OCI-LY1 (cell line): Measurements from ENCODE around the gene ADGRG3.
A peak's percentile ranks its signal among the peaks of the same experiment; 100 is the strongest.

Source experiments
- H2AFZ ChIP-seq: fragments of 200-600 bp; sonication (generic), shearing (Covaris generic); 2 replicates; pipeline ENCODE4 v1.6.0; 2014; ENCODE audit warnings: antibody characterized with exemption, mild to moderate bottlenecking, low read length
- H3F3A ChIP-seq: fragments of 200-600 bp; sonication (generic), shearing (Covaris generic); 2 replicates; pipeline ENCODE4 v1.6.0; 2014; ENCODE audit warnings: mild to moderate bottlenecking, antibody characterized with exemption, low read length, moderate library complexity; ENCODE audit not compliant: insufficient read depth
- H3K27ac ChIP-seq: fragments of 200-600 bp; sonication (generic); 2 replicates; pipeline ENCODE4 v1.5.1; 2014; ENCODE audit warnings: low read length, mixed run types, mild to moderate bottlenecking, low read depth; ENCODE audit not compliant: poor library complexity, severe bottlenecking
- H3K27me3 ChIP-seq: fragments of 200-600 bp; sonication (generic); 2 replicates; pipeline ENCODE4 v1.6.0; 2014; ENCODE audit warnings: antibody characterized with exemption, mild to moderate bottlenecking, low read length, moderate library complexity; ENCODE audit not compliant: insufficient read depth
- H3K36me3 ChIP-seq: fragments of 200-600 bp; sonication (generic); 2 replicates; pipeline ENCODE4 v1.6.1; 2014; ENCODE audit warnings: mild to moderate bottlenecking, antibody characterized with exemption, low read length, moderate library complexity, mixed read lengths; ENCODE audit not compliant: insufficient read depth
- H3K4me1 ChIP-seq: fragments of 200-600 bp; sonication (generic); 2 replicates; pipeline ENCODE4 v1.5.1; 2014; ENCODE audit warnings: mild to moderate bottlenecking, low read length, moderate library complexity; ENCODE audit not compliant: insufficient read depth, severe bottlenecking
- H3K4me2 ChIP-seq: fragments of 200-600 bp; sonication (generic), shearing (Covaris generic); 2 replicates; pipeline ENCODE4 v1.6.1; 2014; ENCODE audit warnings: low read length
- H3K4me3 ChIP-seq: fragments of 200-600 bp; sonication (generic); 2 replicates; pipeline ENCODE4 v1.5.1; 2014; ENCODE audit warnings: low read length, low read depth, mild to moderate bottlenecking, mixed read lengths; ENCODE audit not compliant: poor library complexity, severe bottlenecking
- H3K79me2 ChIP-seq: fragments of 200-600 bp; shearing (Covaris generic); 2 replicates; pipeline ENCODE4 v1.6.1; 2016; ENCODE audit warnings: mixed run types, low read length, mixed read lengths; ENCODE audit not compliant: insufficient read depth
- H3K9ac ChIP-seq: fragments of 200-600 bp; sonication (generic), shearing (Covaris generic); 2 replicates; pipeline ENCODE4 v1.6.1; 2014; ENCODE audit warnings: mild to moderate bottlenecking, low read length, mixed read lengths
- H3K9me2 ChIP-seq: fragments of 200-600 bp; sonication (generic), shearing (Covaris generic); 2 replicates; pipeline ENCODE4 v1.6.1; 2014; ENCODE audit warnings: low read depth, mild to moderate bottlenecking, low read length, mixed read lengths
- H3K9me3 ChIP-seq: fragments of 200-600 bp; shearing (Covaris generic); 2 replicates; pipeline ENCODE4 v1.6.1; 2014; ENCODE audit warnings: low read length, mixed read lengths
- H4K20me1 ChIP-seq: fragments of 200-600 bp; sonication (generic), shearing (Covaris generic); 2 replicates; pipeline ENCODE4 v1.6.0; 2016; ENCODE audit warnings: mild to moderate bottlenecking, low read length; ENCODE audit not compliant: insufficient read depth
- CTCF ChIP-seq: fragments of 200-600 bp; sonication (generic), shearing (Covaris generic); IDR thresholded peaks from 2 replicates; pipeline ENCODE4 v1.5.1; 2017; ENCODE audit warnings: mild to moderate bottlenecking, antibody characterized with exemption, low read length, moderate library complexity, mixed read lengths
- EZH2 ChIP-seq: fragments of 200-600 bp; sonication (generic), shearing (Covaris generic); IDR thresholded peaks from 2 replicates; pipeline ENCODE4 v1.8.0; 2017; ENCODE audit warnings: borderline replicate concordance, mixed run types, mild to moderate bottlenecking, antibody characterized with exemption, low read length, moderate library complexity, mixed read lengths

ADGRG3 gene

GRCh38 chr16:57667048-57667525, 1.0 kb upstream of the ADGRG3 start:
- Histone ChIP-seq H3F3A (no peaks in the 10 kb centered on the region), H3K36me3 (no peaks in the 10 kb centered on the region), H3K4me1 (no peaks in the 10 kb centered on the region), H3K27me3 (no peaks in the 10 kb centered on the region), H3K9ac (no peak overlapping the region), H3K9me2 (no peaks in the 10 kb centered on the region), H3K27ac (no peak overlapping the region), H4K20me1 (no peaks in the 10 kb centered on the region), H3K4me3 (no peak overlapping the region), H2AFZ (no peak overlapping the region), H3K4me2 (no peak overlapping the region), H3K79me2 (no peaks in the 10 kb centered on the region), H3K9me3 (no peaks in the 10 kb centered on the region)
- TF ChIP-seq EZH2 (no peak), CTCF (no peak)

- Histone ChIP-seq H3K9me3 (no peaks in the 10 kb centered on the region), H3K4me2 (no peak overlapping the region), H4K20me1 (no peaks in the 10 kb centered on the region), H3K4me1 (no peaks in the 10 kb centered on the region), H3K27ac (no peak overlapping the region), H3K9me2 (no peaks in the 10 kb centered on the region), H3K36me3 (no peaks in the 10 kb centered on the region), H3K9ac (no peak overlapping the region), H3K27me3 (no peaks in the 10 kb centered on the region), H3K79me2 (no peaks in the 10 kb centered on the region), H3F3A (no peaks in the 10 kb centered on the region), H3K4me3 (no peak overlapping the region), H2AFZ (no peak overlapping the region)
- TF ChIP-seq EZH2, result no peak
- TF ChIP-seq CTCF, result peak; percentile 32; the same call in 1 of the 2 replicates
Measured at GRCh38 chr16:57667526-57668262, 412 bp upstream of the ADGRG3 start.

GRCh38 chr16:57668630-57669475, 747 bp downstream of the ADGRG3 start:
- no peak for TF ChIP-seq CTCF
- no peak overlapping the region for H3K27ac ChIP-seq

More at GRCh38 chr16:57668630-57669475, 747 bp downstream of the ADGRG3 start:
- no peaks in the 10 kb centered on the region for H3K9me3 ChIP-seq
- H2AFZ ChIP-seq, result no peak overlapping the region
- no peak overlapping the region for H3K9ac ChIP-seq
- H3K4me2 ChIP-seq, result no peak overlapping the region
- H3K4me3 ChIP-seq, result no peak overlapping the region
- no peaks in the 10 kb centered on the region for H3K4me1 ChIP-seq
- no peaks in the 10 kb centered on the region for H4K20me1 ChIP-seq
- no peaks in the 10 kb centered on the region for H3K36me3 ChIP-seq
- H3K79me2 ChIP-seq, result no peaks in the 10 kb centered on the region
- H3F3A ChIP-seq, result no peaks in the 10 kb centered on the region
- no peaks in the 10 kb centered on the region for H3K27me3 ChIP-seq
- H3K9me2 ChIP-seq, result no peaks in the 10 kb centered on the region
